Measurements from ENCODE around the gene RIN1. TPM values are rescaled to one million over a fixed set of nuclear protein-coding genes. Genes with fewer than 3 reads are reported as not detected.

RIN1 gene
- total and polyA plus RNA-seq, 2 donors (not counting 3 experiments of a cell fraction or from before 2014, with no cell fraction given): 4.4 to 10.2 TPM

GRCh38 chr11:66314561-66315497, 21.4 kb downstream of the RIN1 start:
- Histone ChIP-seq H4K20me1 (replicated peaks; ENCODE audit: control insufficient read depth, extremely low read depth, insufficient read depth, low read length) (no peaks in the 10 kb centered on the region), H2AFZ (ENCODE audit: low read depth, low read length) (no peak overlapping the region), H3K9ac (replicated peaks; ENCODE audit: extremely low read depth, insufficient read depth, low read length) (no peak overlapping the region), H3K4me2 (ENCODE audit: insufficient read depth, low read length) (no peak overlapping the region), H3K79me2 (ENCODE audit: control insufficient read depth, insufficient read depth, low read length) (no peaks in the 10 kb centered on the region), H3K9me3 (replicated peaks; ENCODE audit: control insufficient read depth, insufficient read depth, low read length) (no peaks in the 10 kb centered on the region), H3K27me3 (ENCODE audit: control insufficient read depth in 2 of 2, insufficient read depth in 2 of 2, low read length in 2 of 2) (peaks cover 6 to 7% of the 10 kb centered on the region in 2 experiments), H3K9me1 (replicated peaks; ENCODE audit: control insufficient read depth, extremely low read depth, insufficient read depth, low read length) (no peaks in the 10 kb centered on the region), H3K27ac (ENCODE audit: insufficient read depth, low read depth, low read length) (no peak overlapping the region), H3K36me3 (ENCODE audit: control insufficient read depth in 2 of 2, extremely low read depth in 1 of 2, insufficient read depth in 2 of 2, low read length in 2 of 2) (no peaks in the 10 kb centered on the region), H3K4me3 (replicated peaks in 1 of 3; ENCODE audit: insufficient read depth in 1 of 3, low read depth in 1 of 3, low read length in 3 of 3) (no peak overlapping the region), H3K4me1 (ENCODE audit: control insufficient read depth, extremely low read depth, insufficient read depth, low read length) (peaks cover 4% of the 10 kb centered on the region)
- no peak for DNase-seq (ENCODE audit: low read depth, low spot score)
- no peak for FAIRE-seq
- no peak for TF ChIP-seq MAX (IDR thresholded peaks at IDR 0.05; ENCODE audit: insufficient read depth, insufficient read length)
- TF ChIP-seq CTCF (IDR thresholded peaks at IDR 0.05; ENCODE audit: extremely low read depth in 1 of 2, insufficient read depth in 1 of 2, low read depth in 1 of 2, low read length in 2 of 2): no peak
- TF ChIP-seq JUN (IDR thresholded peaks at IDR 0.05; ENCODE audit: borderline replicate concordance, insufficient read depth, insufficient read length, low read depth): no peak
- TF ChIP-seq FOS (IDR thresholded peaks at IDR 0.05; ENCODE audit: borderline replicate concordance, insufficient read depth, low read length): no peak
- TF ChIP-seq GATA2 (IDR thresholded peaks at IDR 0.05; ENCODE audit: insufficient read depth, insufficient read length, low read depth, low read length): no peak
- no peak for TF ChIP-seq POLR2A (IDR thresholded peaks at IDR 0.05; ENCODE audit: low read depth, low read length)
- TF ChIP-seq POLR2AphosphoS5 (IDR thresholded peaks at IDR 0.05; ENCODE audit: insufficient read depth, low read depth, low read length): no peak
- ChIA-PET POLR2A (no interaction called here), CTCF (interaction anchor here (1.4 to 9.5 kb wide), 2 partner anchors 18 to 74 kb away, joined by 3 to 225 read pairs; partner anchors contain the start of gene RIN1)
- dilution Hi-C loops (cut with MboI; ENCODE audit: extremely low pct_ligation_motif_present, low sequenced_read_pairs) (no loop called here), intact Hi-C loops (cut with micrococcal nuclease) (loop anchor here (5.0 kb wide), 1 partner anchor 122 kb away; the partner anchor contains the start of gene MRPL11)
- BruUV-seq (replicated peaks): no TSS peak

All from endothelial cell of umbilical vein (primary cell).